DMS153 treated with DMSO at 0.1 percent for 48 hours (cell line): ENCODE data around the gene UBR3.
A peak's percentile ranks its signal among the peaks of the same experiment; 100 is the strongest.

Experiments
- DNase-seq: peaks from one replicate; lab custom pipeline; 2025; ENCODE audit not compliant: unreplicated experiment; lab: John Stamatoyannopoulos, UW

The UBR3 gene

GRCh38 chr2:170039401-170040172 lies 212.3 kb downstream of the UBR3 start:
- DNase-seq: no peak

- no peak for DNase-seq
Measured at GRCh38 chr2:170044751-170045478, 217.7 kb downstream of the UBR3 start.

GRCh38 chr2:170047331-170048065 lies 220.2 kb downstream of the UBR3 start:
- no peak for DNase-seq

- DNase-seq: no peak
Measured at GRCh38 chr2:170052151-170052550, 224.9 kb downstream of the UBR3 start.

- DNase-seq: no peak
Measured at GRCh38 chr2:170054997-170055396, 227.7 kb downstream of the UBR3 start.

GRCh38 chr2:170056900-170057299 lies 229.6 kb downstream of the UBR3 start:
- no peak for DNase-seq

- DNase-seq: no peak
Measured at GRCh38 chr2:170063456-170064235, 236.4 kb downstream of the UBR3 start.

- no peak for DNase-seq
Measured at GRCh38 chr2:170070778-170071177, 243.5 kb downstream of the UBR3 start.

GRCh38 chr2:170073288-170073687 lies 246.0 kb downstream of the UBR3 start:
- peak; percentile 15 for DNase-seq

GRCh38 chr2:170076189-170076588 lies 248.9 kb downstream of the UBR3 start:
- no peak for DNase-seq

GRCh38 chr2:170077830-170078569 lies 250.7 kb downstream of the UBR3 start:
- DNase-seq: no peak

- no peak for DNase-seq
Measured at GRCh38 chr2:170084820-170085491, 257.7 kb downstream of the UBR3 start.

- DNase-seq: no peak
Measured at GRCh38 chr2:170086117-170086688, 258.9 kb downstream of the UBR3 start.

GRCh38 chr2:170086751-170087412 lies 259.6 kb downstream of the UBR3 start:
- DNase-seq: no peak

GRCh38 chr2:170087413-170087793 lies 260.1 kb downstream of the UBR3 start:
- DNase-seq: no peak

GRCh38 chr2:170088776-170089175 lies 261.5 kb downstream of the UBR3 start:
- no peak for DNase-seq

- no peak for DNase-seq
Measured at GRCh38 chr2:170090229-170090628, 263.0 kb downstream of the UBR3 start.

- no peak for DNase-seq
Measured at GRCh38 chr2:170091436-170091835, 264.2 kb downstream of the UBR3 start.
